HEK293 (cell line): ENCODE results near the gene NOC4L.
A peak's percentile ranks its signal among the peaks of the same experiment; 100 is the strongest.

ENCODE experiments used
- EGR2 ChIP-seq: fragments of 450-650 bp; formaldehyde crosslinking; IDR thresholded peaks from 2 replicates; pipeline ENCODE4 v1.5.1; 2016; ENCODE audit warnings: low read depth, missing biosample characterization, missing genetic modification characterization
- KLF16 ChIP-seq: fragments of 450-650 bp; formaldehyde crosslinking; IDR thresholded peaks from 2 replicates; pipeline ENCODE4 v1.5.1; 2017; ENCODE audit warnings: missing biosample characterization, missing genetic modification characterization
- OVOL3 ChIP-seq: fragments of 450-650 bp; formaldehyde crosslinking; IDR thresholded peaks from 2 replicates; pipeline ENCODE4 v1.5.1; 2016; ENCODE audit warnings: missing biosample characterization, missing genetic modification characterization
- SETDB1 ChIP-seq: IDR thresholded peaks from one replicate; pipeline ENCODE4 v1.6.1; 2017; ENCODE audit warnings: mild to moderate bottlenecking, low read length, moderate library complexity, mixed read lengths; ENCODE audit not compliant: insufficient read length
- WT1 ChIP-seq: fragments of 450-650 bp; formaldehyde crosslinking; IDR thresholded peaks from 2 replicates; pipeline ENCODE4 v1.5.1; 2016; ENCODE audit warnings: missing biosample characterization, missing genetic modification characterization
- ZBTB8A ChIP-seq: fragments of 450-650 bp; formaldehyde crosslinking; IDR thresholded peaks from 2 replicates; pipeline ENCODE4 v1.5.1; 2016; ENCODE audit warnings: missing biosample characterization, missing genetic modification characterization
- ZEB2 ChIP-seq: fragments of 450-650 bp; formaldehyde crosslinking; IDR thresholded peaks from 2 replicates; pipeline ENCODE4 v1.5.1; 2016; ENCODE audit warnings: missing biosample characterization, missing genetic modification characterization
- ZNF138 ChIP-seq: fragments of 450-650 bp; formaldehyde crosslinking; IDR thresholded peaks from 2 replicates; pipeline ENCODE4 v1.5.1; 2016; ENCODE audit warnings: missing biosample characterization, missing genetic modification characterization, borderline replicate concordance
- ZNF140 ChIP-seq: fragments of 450-650 bp; formaldehyde crosslinking; IDR thresholded peaks from 2 replicates; pipeline ENCODE4 v1.5.1; 2016; ENCODE audit warnings: missing biosample characterization, missing genetic modification characterization
- ZNF155 ChIP-seq: fragments of 450-650 bp; formaldehyde crosslinking; IDR thresholded peaks from 2 replicates; pipeline ENCODE4 v1.5.1; 2016; ENCODE audit warnings: missing biosample characterization, missing genetic modification characterization
- ZNF157 ChIP-seq: fragments of 450-650 bp; formaldehyde crosslinking; IDR thresholded peaks from 2 replicates; pipeline ENCODE4 v1.5.1; 2016; ENCODE audit warnings: missing biosample characterization, missing genetic modification characterization
- ZNF239 ChIP-seq: fragments of 450-650 bp; formaldehyde crosslinking; IDR thresholded peaks from 2 replicates; pipeline ENCODE4 v1.5.1; 2016; ENCODE audit warnings: missing biosample characterization, missing genetic modification characterization
- ZNF302 ChIP-seq: fragments of 450-650 bp; formaldehyde crosslinking; IDR thresholded peaks from 2 replicates; pipeline ENCODE4 v1.5.1; 2016; ENCODE audit warnings: missing biosample characterization, missing genetic modification characterization, low read depth
- ZNF510 ChIP-seq: fragments of 450-650 bp; formaldehyde crosslinking; IDR thresholded peaks from 2 replicates; pipeline ENCODE4 v1.5.1; 2018; ENCODE audit warnings: mild to moderate bottlenecking, missing genetic modification characterization, missing biosample characterization; ENCODE audit not compliant: insufficient replicate concordance
- ZNF658 ChIP-seq: fragments of 450-650 bp; formaldehyde crosslinking; IDR thresholded peaks from 2 replicates; pipeline ENCODE4; 2016; ENCODE audit warnings: missing biosample characterization, missing genetic modification characterization
- ZNF777 ChIP-seq: fragments of 450-650 bp; formaldehyde crosslinking; IDR thresholded peaks from 2 replicates; pipeline ENCODE4 v1.5.1; 2017; ENCODE audit warnings: missing biosample characterization, missing genetic modification characterization, borderline replicate concordance
- ZNF792 ChIP-seq: fragments of 450-650 bp; formaldehyde crosslinking; IDR thresholded peaks from 2 replicates; pipeline ENCODE4 v1.5.1; 2016; ENCODE audit warnings: missing biosample characterization, missing genetic modification characterization
- ZNF837 ChIP-seq: fragments of 450-650 bp; formaldehyde crosslinking; IDR thresholded peaks from 2 replicates; pipeline ENCODE4 v1.5.1; 2016; ENCODE audit warnings: missing biosample characterization, missing genetic modification characterization
- ZSCAN16 ChIP-seq: fragments of 450-650 bp; formaldehyde crosslinking; IDR thresholded peaks from 2 replicates; pipeline ENCODE4 v1.5.1; 2016; ENCODE audit warnings: missing biosample characterization, missing genetic modification characterization
- TF ChIP-seq, protein P1 (sequence below): fragments of 450-650 bp; formaldehyde crosslinking; optimal IDR thresholded peaks from 2 replicates; pipeline ENCODE3; 2016; ENCODE audit warnings: missing biosample characterization, mild to moderate bottlenecking, missing genetic modification characterization
- TF ChIP-seq, protein P2 (sequence below): sonication (generic); formaldehyde crosslinking; IDR thresholded peaks from 2 replicates; pipeline ENCODE4 v1.8.1; 2022; ENCODE audit warnings: mild to moderate bottlenecking, moderate library complexity, missing genetic modification reagents
- TF ChIP-seq, protein P3 (sequence below): fragments of 450-650 bp; formaldehyde crosslinking; IDR thresholded peaks from 2 replicates; pipeline ENCODE4 v1.5.1; 2016; ENCODE audit warnings: missing biosample characterization, missing genetic modification characterization
- TF ChIP-seq, protein P4 (sequence below): fragments of 450-650 bp; formaldehyde crosslinking; IDR thresholded peaks from 2 replicates; pipeline ENCODE4 v1.5.1; 2016; ENCODE audit warnings: missing biosample characterization, missing genetic modification characterization
- TF ChIP-seq, protein P5 (sequence below): fragments of 450-650 bp; formaldehyde crosslinking; IDR thresholded peaks from 2 replicates; pipeline ENCODE4 v1.5.1; 2017; ENCODE audit warnings: missing biosample characterization, missing genetic modification characterization
- TF ChIP-seq, protein P6 (sequence below): fragments of 450-650 bp; formaldehyde crosslinking; IDR thresholded peaks from 2 replicates; pipeline ENCODE4 v1.5.1; 2017; ENCODE audit warnings: missing biosample characterization, missing genetic modification characterization
- TF ChIP-seq, protein P7 (sequence below): fragments of 450-650 bp; formaldehyde crosslinking; IDR thresholded peaks from 2 replicates; pipeline ENCODE4 v1.5.1; 2016; ENCODE audit warnings: missing biosample characterization, missing genetic modification characterization
- TF ChIP-seq, protein P8 (sequence below): fragments of 450-650 bp; formaldehyde crosslinking; IDR thresholded peaks from 2 replicates; pipeline ENCODE4 v1.5.1; 2016; ENCODE audit warnings: missing biosample characterization, missing genetic modification characterization

Gene NOC4L

DNA sequence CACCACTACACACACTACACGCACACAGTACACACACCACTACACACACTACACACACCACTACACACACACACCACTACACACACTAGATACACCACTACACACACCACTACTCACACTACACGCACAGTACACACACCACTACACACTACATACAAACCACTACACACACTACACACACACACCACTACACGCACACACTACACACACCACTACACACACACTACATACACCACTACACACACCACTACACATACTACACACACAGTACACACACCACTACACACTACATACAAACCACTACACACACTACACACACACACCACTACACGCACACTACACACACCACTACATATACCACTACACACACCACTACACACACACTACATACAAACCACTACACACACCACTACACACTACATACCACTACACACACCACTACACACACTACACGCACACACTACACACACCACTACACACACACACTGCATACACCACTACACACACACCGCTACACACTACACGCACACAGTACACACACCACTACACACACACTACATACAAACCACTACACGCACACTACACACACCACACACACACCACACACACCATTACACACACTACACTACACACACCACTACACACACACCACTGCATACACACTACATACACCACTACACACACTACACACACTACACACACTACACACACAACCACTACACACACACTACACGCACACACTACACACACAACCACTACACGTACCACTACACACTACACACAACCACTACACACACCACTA, 11.7 kb downstream of the NOC4L start (continued):
- no peak for TF ChIP-seq ZEB2 (tag by site-specific recombination)
- TF ChIP-seq ZNF792: no peak
- no peak for TF ChIP-seq ZSCAN16
- TF ChIP-seq ZNF138: no peak
- TF ChIP-seq, protein P1, sequence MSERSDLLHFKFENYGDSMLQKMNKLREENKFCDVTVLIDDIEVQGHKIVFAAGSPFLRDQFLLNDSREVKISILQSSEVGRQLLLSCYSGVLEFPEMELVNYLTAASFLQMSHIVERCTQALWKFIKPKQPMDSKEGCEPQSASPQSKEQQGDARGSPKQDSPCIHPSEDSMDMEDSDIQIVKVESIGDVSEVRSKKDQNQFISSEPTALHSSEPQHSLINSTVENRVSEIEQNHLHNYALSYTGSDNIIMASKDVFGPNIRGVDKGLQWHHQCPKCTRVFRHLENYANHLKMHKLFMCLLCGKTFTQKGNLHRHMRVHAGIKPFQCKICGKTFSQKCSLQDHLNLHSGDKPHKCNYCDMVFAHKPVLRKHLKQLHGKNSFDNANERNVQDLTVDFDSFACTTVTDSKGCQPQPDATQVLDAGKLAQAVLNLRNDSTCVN (tag by site-specific recombination): no peak
- TF ChIP-seq ZNF155: no peak
- no peak for TF ChIP-seq ZNF510 (tag by site-specific recombination)
- no peak for TF ChIP-seq ZNF157 (tag by site-specific recombination)
- TF ChIP-seq, protein P2, sequence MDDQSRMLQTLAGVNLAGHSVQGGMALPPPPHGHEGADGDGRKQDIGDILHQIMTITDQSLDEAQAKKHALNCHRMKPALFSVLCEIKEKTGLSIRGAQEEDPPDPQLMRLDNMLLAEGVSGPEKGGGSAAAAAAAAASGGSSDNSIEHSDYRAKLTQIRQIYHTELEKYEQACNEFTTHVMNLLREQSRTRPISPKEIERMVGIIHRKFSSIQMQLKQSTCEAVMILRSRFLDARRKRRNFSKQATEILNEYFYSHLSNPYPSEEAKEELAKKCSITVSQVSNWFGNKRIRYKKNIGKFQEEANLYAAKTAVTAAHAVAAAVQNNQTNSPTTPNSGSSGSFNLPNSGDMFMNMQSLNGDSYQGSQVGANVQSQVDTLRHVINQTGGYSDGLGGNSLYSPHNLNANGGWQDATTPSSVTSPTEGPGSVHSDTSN (CRISPR knock-in tag): no peak
- TF ChIP-seq ZBTB8A (tag by site-specific recombination): no peak
- TF ChIP-seq EGR2: no peak
- TF ChIP-seq, protein P3, sequence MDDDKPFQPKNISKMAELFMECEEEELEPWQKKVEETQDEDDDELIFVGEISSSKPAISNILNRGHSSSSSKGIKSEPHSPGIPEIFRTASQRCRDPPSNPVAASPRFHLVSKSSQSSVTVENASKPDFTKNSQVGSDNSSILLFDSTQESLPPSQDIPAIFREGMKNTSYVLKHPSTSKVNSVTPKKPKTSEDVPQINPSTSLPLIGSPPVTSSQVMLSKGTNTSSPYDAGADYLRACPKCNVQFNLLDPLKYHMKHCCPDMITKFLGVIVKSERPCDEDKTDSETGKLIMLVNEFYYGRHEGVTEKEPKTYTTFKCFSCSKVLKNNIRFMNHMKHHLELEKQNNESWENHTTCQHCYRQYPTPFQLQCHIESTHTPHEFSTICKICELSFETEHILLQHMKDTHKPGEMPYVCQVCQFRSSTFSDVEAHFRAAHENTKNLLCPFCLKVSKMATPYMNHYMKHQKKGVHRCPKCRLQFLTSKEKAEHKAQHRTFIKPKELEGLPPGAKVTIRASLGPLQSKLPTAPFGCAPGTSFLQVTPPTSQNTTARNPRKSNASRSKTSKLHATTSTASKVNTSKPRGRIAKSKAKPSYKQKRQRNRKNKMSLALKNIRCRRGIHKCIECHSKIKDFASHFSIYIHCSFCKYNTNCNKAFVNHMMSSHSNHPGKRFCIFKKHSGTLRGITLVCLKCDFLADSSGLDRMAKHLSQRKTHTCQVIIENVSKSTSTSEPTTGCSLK (tag by site-specific recombination): no peak
- TF ChIP-seq, protein P4, sequence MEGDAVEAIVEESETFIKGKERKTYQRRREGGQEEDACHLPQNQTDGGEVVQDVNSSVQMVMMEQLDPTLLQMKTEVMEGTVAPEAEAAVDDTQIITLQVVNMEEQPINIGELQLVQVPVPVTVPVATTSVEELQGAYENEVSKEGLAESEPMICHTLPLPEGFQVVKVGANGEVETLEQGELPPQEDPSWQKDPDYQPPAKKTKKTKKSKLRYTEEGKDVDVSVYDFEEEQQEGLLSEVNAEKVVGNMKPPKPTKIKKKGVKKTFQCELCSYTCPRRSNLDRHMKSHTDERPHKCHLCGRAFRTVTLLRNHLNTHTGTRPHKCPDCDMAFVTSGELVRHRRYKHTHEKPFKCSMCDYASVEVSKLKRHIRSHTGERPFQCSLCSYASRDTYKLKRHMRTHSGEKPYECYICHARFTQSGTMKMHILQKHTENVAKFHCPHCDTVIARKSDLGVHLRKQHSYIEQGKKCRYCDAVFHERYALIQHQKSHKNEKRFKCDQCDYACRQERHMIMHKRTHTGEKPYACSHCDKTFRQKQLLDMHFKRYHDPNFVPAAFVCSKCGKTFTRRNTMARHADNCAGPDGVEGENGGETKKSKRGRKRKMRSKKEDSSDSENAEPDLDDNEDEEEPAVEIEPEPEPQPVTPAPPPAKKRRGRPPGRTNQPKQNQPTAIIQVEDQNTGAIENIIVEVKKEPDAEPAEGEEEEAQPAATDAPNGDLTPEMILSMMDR: no peak
- TF ChIP-seq, protein P5, sequence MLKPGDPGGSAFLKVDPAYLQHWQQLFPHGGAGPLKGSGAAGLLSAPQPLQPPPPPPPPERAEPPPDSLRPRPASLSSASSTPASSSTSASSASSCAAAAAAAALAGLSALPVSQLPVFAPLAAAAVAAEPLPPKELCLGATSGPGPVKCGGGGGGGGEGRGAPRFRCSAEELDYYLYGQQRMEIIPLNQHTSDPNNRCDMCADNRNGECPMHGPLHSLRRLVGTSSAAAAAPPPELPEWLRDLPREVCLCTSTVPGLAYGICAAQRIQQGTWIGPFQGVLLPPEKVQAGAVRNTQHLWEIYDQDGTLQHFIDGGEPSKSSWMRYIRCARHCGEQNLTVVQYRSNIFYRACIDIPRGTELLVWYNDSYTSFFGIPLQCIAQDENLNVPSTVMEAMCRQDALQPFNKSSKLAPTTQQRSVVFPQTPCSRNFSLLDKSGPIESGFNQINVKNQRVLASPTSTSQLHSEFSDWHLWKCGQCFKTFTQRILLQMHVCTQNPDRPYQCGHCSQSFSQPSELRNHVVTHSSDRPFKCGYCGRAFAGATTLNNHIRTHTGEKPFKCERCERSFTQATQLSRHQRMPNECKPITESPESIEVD (tag by site-specific recombination): no peak
- no peak for TF ChIP-seq SETDB1
- TF ChIP-seq, protein P6, sequence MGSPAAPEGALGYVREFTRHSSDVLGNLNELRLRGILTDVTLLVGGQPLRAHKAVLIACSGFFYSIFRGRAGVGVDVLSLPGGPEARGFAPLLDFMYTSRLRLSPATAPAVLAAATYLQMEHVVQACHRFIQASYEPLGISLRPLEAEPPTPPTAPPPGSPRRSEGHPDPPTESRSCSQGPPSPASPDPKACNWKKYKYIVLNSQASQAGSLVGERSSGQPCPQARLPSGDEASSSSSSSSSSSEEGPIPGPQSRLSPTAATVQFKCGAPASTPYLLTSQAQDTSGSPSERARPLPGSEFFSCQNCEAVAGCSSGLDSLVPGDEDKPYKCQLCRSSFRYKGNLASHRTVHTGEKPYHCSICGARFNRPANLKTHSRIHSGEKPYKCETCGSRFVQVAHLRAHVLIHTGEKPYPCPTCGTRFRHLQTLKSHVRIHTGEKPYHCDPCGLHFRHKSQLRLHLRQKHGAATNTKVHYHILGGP (tag by site-specific recombination): no peak; the same call in 1 of the 2 replicates
- 0 out of 2 replicates have a peak, but pooled peaks have one; percentile 5 for TF ChIP-seq ZNF302 (tag by site-specific recombination)
- TF ChIP-seq KLF16 (tag by site-specific recombination): no peak
- no peak for TF ChIP-seq ZNF777
- TF ChIP-seq, protein P7, sequence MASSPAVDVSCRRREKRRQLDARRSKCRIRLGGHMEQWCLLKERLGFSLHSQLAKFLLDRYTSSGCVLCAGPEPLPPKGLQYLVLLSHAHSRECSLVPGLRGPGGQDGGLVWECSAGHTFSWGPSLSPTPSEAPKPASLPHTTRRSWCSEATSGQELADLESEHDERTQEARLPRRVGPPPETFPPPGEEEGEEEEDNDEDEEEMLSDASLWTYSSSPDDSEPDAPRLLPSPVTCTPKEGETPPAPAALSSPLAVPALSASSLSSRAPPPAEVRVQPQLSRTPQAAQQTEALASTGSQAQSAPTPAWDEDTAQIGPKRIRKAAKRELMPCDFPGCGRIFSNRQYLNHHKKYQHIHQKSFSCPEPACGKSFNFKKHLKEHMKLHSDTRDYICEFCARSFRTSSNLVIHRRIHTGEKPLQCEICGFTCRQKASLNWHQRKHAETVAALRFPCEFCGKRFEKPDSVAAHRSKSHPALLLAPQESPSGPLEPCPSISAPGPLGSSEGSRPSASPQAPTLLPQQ (tag by site-specific recombination): no peak
- no peak for TF ChIP-seq WT1
- TF ChIP-seq, protein P8, sequence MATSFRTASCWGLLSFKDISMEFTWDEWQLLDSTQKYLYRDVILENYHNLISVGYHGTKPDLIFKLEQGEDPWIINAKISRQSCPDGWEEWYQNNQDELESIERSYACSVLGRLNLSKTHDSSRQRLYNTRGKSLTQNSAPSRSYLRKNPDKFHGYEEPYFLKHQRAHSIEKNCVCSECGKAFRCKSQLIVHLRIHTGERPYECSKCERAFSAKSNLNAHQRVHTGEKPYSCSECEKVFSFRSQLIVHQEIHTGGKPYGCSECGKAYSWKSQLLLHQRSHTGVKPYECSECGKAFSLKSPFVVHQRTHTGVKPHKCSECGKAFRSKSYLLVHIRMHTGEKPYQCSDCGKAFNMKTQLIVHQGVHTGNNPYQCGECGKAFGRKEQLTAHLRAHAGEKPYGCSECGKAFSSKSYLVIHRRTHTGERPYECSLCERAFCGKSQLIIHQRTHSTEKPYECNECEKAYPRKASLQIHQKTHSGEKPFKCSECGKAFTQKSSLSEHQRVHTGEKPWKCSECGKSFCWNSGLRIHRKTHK: no peak
- peak; percentile 43; the same call in 1 of the 2 replicates for TF ChIP-seq OVOL3 (tag by site-specific recombination)
- peak; percentile 22; the same call in 1 of the 2 replicates for TF ChIP-seq ZNF140 (tag by site-specific recombination)
- no peak for TF ChIP-seq ZNF658 (tag by site-specific recombination)
- no peak for TF ChIP-seq ZNF837 (tag by site-specific recombination)
- TF ChIP-seq ZNF239 (tag by site-specific recombination): peak; percentile 49; the same call in 1 of the 2 replicates
